Tibial nerve (tissue), 4 donors: Measurements from ENCODE around the gene CLMN. TPM values are rescaled to one million over a fixed set of nuclear protein-coding genes. Genes with fewer than 3 reads are reported as not detected.

ENCODE experiments used
- DNase-seq, 2 donors: peaks; one replicate each; pipeline ENCODE4 v3.0.0-alpha.2; 2019; ENCODE audit warnings: low spot score in 2 of 2
- H3K27ac ChIP-seq, 4 donors: fragments of 200-600 bp; sonication (generic) in 3 of 4; one replicate each; pipeline ENCODE4 v1.5.1; 2017 to 2019; ENCODE audit warnings: mild to moderate bottlenecking in 1 of 4
- H3K27me3 ChIP-seq, 2 donors: fragments of 200-600 bp; sonication (generic) in 1 of 2; one replicate each; pipeline versions ENCODE4 v1.5.1 to v1.6.0; 2017 to 2019
- H3K36me3 ChIP-seq, 3 donors: fragments of 200-600 bp; sonication (generic); one replicate each; pipeline ENCODE4 v1.5.1; 2018 to 2019
- H3K4me1 ChIP-seq, 4 donors: fragments of 200-600 bp; sonication (generic) in 3 of 4; one replicate each; pipeline ENCODE4 v1.5.1; 2017 to 2019
- H3K4me3 ChIP-seq, 4 donors: fragments of 200-600 bp; sonication (generic) in 3 of 4; one replicate each; pipeline ENCODE4 v1.5.1; 2017 to 2019; ENCODE audit warnings: mild to moderate bottlenecking in 1 of 4, moderate library complexity in 1 of 4
- H3K9me3 ChIP-seq, 4 donors: fragments of 200-600 bp; sonication (generic) in 3 of 4; one replicate each; pipeline ENCODE4 v1.5.1; 2017 to 2019
- EP300 ChIP-seq, 2 donors: sonication (generic); formaldehyde crosslinking; IDR thresholded peaks; one replicate each; pipeline ENCODE4 v1.6.1; 2017; ENCODE audit warnings: antibody characterized with exemption in 2 of 2, mild to moderate bottlenecking in 1 of 2
- POLR2A ChIP-seq, 2 donors: fragments of 450-650 bp; IDR thresholded peaks; one replicate each; pipeline ENCODE4 v1.6.1; 2017; ENCODE audit warnings: antibody characterized with exemption in 2 of 2, mild to moderate bottlenecking in 2 of 2, moderate library complexity in 2 of 2
- WGBS, 2 donors: methylation state at CpG; one replicate each; pipeline ENCODE4 v1.1.5; 2018; 5-methylcytosine and 5-hydroxymethylcytosine counted together
- total RNA-seq, 4 donors: library from RNA; depleted of rRNA; stranded (reverse); fragments of >200 nt; gene quantifications; one replicate each; pipeline ENCODE4 v1.1.0, GENCODE V29; 2016
- TF ChIP-seq, protein P1 (sequence below), 5 experiments: fragments of 200-600 bp in 3 of 5; fragments of 450-650 bp in 2 of 5; sonication (generic) in 3 of 5; IDR thresholded peaks; one replicate each; pipeline ENCODE4 v1.5.1; 2016 to 2019; ENCODE audit warnings: antibody characterized with exemption in 5 of 5, mild to moderate bottlenecking in 3 of 5, moderate library complexity in 2 of 5

CLMN gene
- total RNA-seq, 4 donors from 2014 or later: 31.2 to 49.8 (median 40.9) TPM

DNA sequence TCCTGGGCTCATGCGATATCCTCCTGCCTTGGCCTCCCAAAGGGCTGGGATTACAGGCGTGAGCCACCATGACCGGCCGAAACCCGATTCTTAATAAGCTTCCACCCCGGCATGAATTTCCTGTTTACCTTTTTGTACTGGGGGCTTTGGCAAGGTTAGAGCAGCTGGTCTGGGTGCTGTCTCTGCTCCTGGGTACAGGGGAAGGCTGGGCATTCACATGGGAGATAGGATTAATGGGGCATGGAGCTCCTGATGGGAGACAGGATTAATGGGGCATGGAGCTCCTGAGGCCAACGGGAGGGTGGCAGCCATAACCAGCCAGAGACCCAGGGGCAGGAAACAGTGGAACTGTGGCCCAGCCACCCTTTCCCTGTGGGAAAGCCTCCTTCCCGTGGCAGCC lies 92.9 kb downstream of the CLMN start:
- H3K27me3 ChIP-seq: no peaks in the 10 kb centered on the region
- H3K9me3 ChIP-seq: no peaks in the 10 kb centered on the region
- H3K27ac ChIP-seq: peak overlapping the region in 1 of 4 donors; percentile 50
- TF ChIP-seq, protein P1, sequence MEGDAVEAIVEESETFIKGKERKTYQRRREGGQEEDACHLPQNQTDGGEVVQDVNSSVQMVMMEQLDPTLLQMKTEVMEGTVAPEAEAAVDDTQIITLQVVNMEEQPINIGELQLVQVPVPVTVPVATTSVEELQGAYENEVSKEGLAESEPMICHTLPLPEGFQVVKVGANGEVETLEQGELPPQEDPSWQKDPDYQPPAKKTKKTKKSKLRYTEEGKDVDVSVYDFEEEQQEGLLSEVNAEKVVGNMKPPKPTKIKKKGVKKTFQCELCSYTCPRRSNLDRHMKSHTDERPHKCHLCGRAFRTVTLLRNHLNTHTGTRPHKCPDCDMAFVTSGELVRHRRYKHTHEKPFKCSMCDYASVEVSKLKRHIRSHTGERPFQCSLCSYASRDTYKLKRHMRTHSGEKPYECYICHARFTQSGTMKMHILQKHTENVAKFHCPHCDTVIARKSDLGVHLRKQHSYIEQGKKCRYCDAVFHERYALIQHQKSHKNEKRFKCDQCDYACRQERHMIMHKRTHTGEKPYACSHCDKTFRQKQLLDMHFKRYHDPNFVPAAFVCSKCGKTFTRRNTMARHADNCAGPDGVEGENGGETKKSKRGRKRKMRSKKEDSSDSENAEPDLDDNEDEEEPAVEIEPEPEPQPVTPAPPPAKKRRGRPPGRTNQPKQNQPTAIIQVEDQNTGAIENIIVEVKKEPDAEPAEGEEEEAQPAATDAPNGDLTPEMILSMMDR (IDR thresholded peaks at IDR 0.05): no peak
- TF ChIP-seq EP300 (IDR thresholded peaks at IDR 0.05): no peak
- no peak for TF ChIP-seq POLR2A (IDR thresholded peaks at IDR 0.05)
- peaks cover 0 to 2% (median 0%) of the 10 kb centered on the region in 3 donors for H3K36me3 ChIP-seq
- H3K4me1 ChIP-seq: peaks cover 0 to 62% (median 6%) of the 10 kb centered on the region in 4 donors
- H3K4me3 ChIP-seq: no peak overlapping the region
- WGBS, 2 donors: 73 to 88% methylated on average over 8 of the region's 8 CpGs
- DNase-seq: no peak

- 88 to 93% methylated on average over 7 of the region's 7 CpGs for WGBS, 2 donors
- H3K36me3 ChIP-seq: peaks cover 0 to 17% (median 0%) of the 10 kb centered on the region in 3 donors
- no peak for DNase-seq
- peaks cover 0 to 56% (median 5%) of the 10 kb centered on the region in 4 donors for H3K4me1 ChIP-seq
- H3K27me3 ChIP-seq: no peaks in the 10 kb centered on the region
- no peak overlapping the region for H3K27ac ChIP-seq
- TF ChIP-seq, protein P1 (IDR thresholded peaks at IDR 0.05): no peak
- TF ChIP-seq EP300 (IDR thresholded peaks at IDR 0.05): no peak
- TF ChIP-seq POLR2A (IDR thresholded peaks at IDR 0.05): no peak
- H3K4me3 ChIP-seq: no peak overlapping the region
- H3K9me3 ChIP-seq: no peaks in the 10 kb centered on the region
Observed at GRCh38 chr14:95225251-95225887, 94.3 kb downstream of the CLMN start.

DNA sequence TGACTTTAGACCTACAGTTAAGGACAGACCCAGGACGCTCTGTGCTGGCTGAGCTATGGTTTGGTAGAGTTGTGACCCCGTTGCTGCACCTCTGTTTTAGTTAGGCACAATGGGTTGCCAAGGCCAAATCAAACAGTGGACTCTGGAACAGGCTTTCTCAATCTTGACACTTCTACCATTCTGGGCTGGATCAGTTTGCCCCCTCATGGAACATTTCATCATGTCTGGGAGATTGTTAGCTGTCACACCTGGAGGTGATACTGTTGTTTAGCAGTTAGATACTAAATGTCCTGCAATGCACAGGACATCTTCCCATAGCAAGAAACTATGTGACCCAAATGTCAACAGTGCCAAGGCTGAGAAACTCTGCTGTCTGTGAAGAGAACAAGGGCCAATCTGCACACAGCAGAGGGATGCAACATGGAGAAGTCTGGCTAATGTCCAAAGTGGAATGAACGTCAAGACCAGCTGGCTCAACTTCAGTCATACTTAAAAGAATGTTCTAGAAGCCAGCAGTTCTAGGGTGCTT lies 96.8 kb downstream of the CLMN start:
- Histone ChIP-seq H3K4me1 (peaks cover 0 to 38% (median 5%) of the 10 kb centered on the region in 4 donors), H3K27me3 (no peaks in the 10 kb centered on the region), H3K9me3 (no peaks in the 10 kb centered on the region), H3K4me3 (no peak overlapping the region), H3K27ac (peak overlapping the region in 2 of 4 donors; percentile 52 to 67), H3K36me3 (peaks cover 0 to 37% (median 0%) of the 10 kb centered on the region in 3 donors)
- peak in 1 of 2 donors; percentile 35 for TF ChIP-seq EP300 (IDR thresholded peaks at IDR 0.05)
- no peak for TF ChIP-seq POLR2A (IDR thresholded peaks at IDR 0.05)
- TF ChIP-seq, protein P1 (IDR thresholded peaks at IDR 0.05): no peak
- WGBS, 2 donors: 69% methylated on average over 3 of the region's 3 CpGs
- DNase-seq: no peak

- Histone ChIP-seq H3K36me3 (peaks cover 0 to 43% (median 0%) of the 10 kb centered on the region in 3 donors), H3K4me1 (peaks cover 0 to 30% (median 2%) of the 10 kb centered on the region in 4 donors), H3K27ac (peak overlapping the region in 1 of 4 donors; percentile 67), H3K27me3 (no peaks in the 10 kb centered on the region), H3K4me3 (no peak overlapping the region), H3K9me3 (no peaks in the 10 kb centered on the region)
- TF ChIP-seq, protein P1 (IDR thresholded peaks at IDR 0.05): no peak
- TF ChIP-seq POLR2A (IDR thresholded peaks at IDR 0.05) (no peak), EP300 (IDR thresholded peaks at IDR 0.05) (peak in 1 of 2 donors; percentile 41)
- 62 to 68% methylated on average over 10 of the region's 10 CpGs for WGBS, 2 donors
- peak; percentile 43 to 66 for DNase-seq
Observed at GRCh38 chr14:95222151-95222631, 97.5 kb downstream of the CLMN start.

GRCh38 chr14:95221531-95221930 lies 98.2 kb downstream of the CLMN start:
- TF ChIP-seq POLR2A (IDR thresholded peaks at IDR 0.05) (no peak), EP300 (IDR thresholded peaks at IDR 0.05) (no peak)
- Histone ChIP-seq H3K4me1 (peaks cover 0 to 27% (median 0%) of the 10 kb centered on the region in 4 donors), H3K9me3 (no peaks in the 10 kb centered on the region), H3K27me3 (no peaks in the 10 kb centered on the region), H3K27ac (peak overlapping the region in 1 of 4 donors; percentile 67), H3K36me3 (peaks cover 0 to 43% (median 0%) of the 10 kb centered on the region in 3 donors), H3K4me3 (no peak overlapping the region)
- no peak for DNase-seq
- 82 to 83% methylated on average over 12 of the region's 12 CpGs for WGBS, 2 donors
